GM18909 (cell line): ENCODE results near the gene BAIAP3.

ENCODE experiments used
- ATAC-seq: cut with Tn5 transposase; IDR thresholded peaks from one replicate; pipeline ENCODE4 v1.9.1; 2021; ENCODE audit warnings: mild to moderate bottlenecking; ENCODE audit not compliant: unreplicated experiment, poor library complexity

Gene BAIAP3

GRCh38 chr16:1362807-1363206 lies 29.4 kb downstream of the BAIAP3 start:
- no peak for ATAC-seq

- ATAC-seq = no peak
Observed at GRCh38 chr16:1363501-1364041, 30.1 kb downstream of the BAIAP3 start.

DNA sequence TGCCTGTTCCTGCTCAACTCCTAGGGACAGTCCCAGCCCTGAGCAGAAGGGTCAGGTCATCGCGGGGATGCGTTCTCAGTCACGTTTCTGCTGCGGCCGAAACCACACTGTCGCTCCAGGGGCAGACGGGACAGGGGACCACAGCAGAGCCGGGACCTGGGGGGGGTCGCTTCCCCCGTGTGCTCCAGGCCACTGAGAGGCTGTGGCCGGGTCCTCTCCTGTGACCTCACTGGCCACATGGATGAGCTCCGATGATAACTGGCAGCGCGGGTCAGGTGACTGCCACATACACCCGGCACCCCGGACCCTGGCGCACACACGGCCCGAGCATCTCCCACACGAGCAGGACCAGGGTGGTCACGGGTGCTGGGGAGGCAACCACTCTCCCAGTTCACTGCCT lies 31.1 kb downstream of the BAIAP3 start:
- no peak for ATAC-seq

DNA sequence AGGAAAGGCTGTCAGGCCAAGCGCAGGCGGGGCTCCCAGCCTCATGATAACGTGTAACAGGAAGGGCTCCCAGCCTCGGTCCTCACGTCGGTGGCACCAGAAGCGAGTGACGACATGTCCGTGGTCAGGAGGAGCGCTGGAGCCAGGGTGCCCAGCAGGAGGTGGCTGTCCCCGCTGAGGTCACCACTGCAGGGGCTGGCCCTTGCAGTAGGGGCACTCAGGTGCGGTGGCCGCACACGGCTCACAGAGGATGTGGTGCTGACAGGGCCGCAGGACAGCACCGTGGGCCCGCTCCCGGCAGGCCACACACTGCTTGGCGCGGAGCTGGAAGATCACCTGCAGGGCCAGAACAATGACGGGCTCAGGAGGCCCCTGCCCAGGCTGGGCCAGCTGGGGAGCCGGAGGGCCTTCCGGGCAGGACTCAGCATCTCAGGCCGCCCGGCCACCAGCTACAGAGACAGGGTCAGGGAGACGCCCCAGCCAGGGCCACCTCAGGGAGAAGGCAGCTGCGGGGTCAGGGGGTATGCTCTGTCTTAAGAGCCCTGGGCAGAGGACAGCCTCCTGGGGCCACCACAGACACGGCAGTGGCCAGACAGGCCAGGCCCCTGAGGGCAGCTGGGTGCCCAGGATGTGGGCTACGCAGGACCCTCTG lies 32.7 kb downstream of the BAIAP3 start:
- no peak for ATAC-seq

- ATAC-seq = no peak
Observed at GRCh38 chr16:1366712-1367299, 33.4 kb downstream of the BAIAP3 start.

GRCh38 chr16:1367486-1368174 lies 34.2 kb downstream of the BAIAP3 start:
- ATAC-seq = no peak

DNA sequence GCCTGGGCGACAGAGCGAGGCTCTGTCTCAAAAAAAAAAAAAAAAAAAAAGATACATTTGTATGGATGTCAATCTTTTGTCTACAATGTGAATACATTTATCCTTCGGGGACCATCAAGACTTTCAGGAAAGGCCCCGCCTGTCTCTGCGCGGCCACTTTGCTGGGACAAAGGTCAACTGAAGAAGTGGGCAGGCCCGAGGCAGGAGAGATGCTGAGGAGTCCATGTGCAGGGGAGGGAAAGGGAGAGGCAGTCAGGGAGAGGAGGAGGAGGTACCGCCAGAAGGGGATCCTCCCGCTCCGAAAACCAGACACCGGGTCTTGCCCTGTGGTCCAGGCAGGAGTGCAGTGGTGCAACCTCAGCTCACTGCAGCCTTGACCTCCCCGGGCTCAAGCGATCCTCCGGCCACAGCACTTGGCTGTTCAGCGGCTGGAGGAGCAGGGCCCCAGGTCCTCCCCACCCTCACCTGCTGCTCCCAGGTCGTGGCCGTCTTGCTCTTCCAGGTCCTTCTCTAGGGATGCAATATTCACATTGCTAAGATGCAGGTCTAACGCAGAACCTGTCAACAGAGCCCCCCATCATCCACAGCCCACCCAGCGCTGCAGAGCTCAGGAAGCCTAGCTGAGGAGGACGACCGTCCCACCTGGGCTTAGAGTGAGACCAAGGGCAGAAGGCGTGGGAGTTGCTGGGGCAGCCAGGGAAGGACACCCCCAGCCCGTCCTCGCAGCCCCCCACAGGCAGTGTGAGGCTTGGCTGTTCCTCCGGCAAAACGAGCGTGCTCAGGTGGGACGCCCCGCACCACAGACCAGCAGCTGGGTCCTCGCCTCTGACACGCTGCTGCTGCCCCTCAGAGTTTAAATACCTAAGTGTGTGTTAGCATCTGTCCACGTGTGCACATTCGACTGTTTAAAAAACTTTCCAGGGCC lies 37.9 kb downstream of the BAIAP3 start:
- no peak for ATAC-seq

DNA sequence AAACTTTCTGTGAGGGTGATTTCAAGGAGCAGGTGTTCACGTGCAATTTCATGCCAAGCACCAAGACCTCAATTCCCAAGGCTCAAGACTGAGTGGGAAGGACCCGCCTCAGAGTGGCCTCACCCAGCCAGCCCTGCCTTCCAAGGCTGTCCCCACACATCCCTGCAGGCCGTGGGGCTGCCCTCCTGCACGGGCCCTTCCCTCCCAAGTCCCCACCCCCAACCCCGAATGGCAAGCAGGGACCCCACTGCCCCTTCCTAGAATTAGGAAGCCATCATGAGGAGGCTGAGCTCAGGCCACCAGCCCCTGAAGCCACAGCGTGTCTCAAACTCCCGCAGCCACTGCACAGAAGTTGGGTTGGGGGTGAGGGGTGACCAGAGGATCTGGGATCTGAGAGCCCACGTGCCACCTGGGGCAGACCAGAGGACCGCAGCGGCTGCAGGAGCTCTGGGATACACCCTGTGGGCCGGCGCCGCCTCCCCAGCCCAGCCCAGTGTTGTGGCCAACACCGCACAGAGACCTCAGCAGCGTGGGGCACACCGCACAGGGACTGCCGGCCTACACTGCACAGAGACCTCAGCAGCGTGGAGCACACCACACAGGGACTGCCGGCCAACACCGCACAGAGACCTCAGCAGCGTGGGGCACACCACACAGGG lies 39.0 kb downstream of the BAIAP3 start:
- no peak for ATAC-seq

- ATAC-seq = no peak
Observed at GRCh38 chr16:1374418-1375297, 41.2 kb downstream of the BAIAP3 start.

- no peak for ATAC-seq
Observed at GRCh38 chr16:1375298-1375640, 41.8 kb downstream of the BAIAP3 start.

DNA sequence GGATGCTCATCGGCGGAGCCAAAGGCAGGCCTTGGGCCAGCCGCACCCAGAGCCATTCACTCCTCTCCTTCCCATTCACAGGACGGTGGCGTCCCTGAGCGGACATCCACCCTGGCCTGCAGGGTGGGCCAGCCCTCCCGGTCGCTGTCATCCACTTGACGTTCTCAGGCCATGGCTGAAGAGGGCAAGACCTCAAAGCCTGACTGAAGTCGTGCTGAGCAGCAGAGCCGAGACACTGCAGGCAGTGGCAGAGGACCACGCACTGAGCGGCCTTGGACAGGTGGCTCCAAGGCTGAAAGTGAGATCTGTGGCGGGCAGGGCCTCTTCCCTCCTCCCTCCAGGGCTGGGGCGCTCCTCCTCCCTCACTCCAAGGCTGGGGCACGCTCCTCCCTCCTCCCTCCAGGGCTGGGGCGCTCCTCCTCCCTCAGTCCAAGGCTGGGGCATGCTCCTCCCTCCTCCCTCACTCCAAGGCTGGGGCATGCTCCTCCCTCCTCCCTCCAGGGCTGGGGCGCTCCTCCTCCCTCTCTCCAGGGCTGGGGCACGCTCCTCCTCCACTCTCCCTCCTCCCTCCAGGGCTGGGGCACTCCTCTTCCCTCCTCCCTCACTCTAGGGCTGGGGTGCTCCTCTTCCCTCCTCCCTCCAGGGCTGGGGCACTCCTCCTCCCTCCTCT lies 42.4 kb downstream of the BAIAP3 start:
- ATAC-seq = no peak

- no peak for ATAC-seq
Observed at GRCh38 chr16:1377406-1378010, 44.1 kb downstream of the BAIAP3 start.

- ATAC-seq = no peak
Observed at GRCh38 chr16:1378087-1378803, 44.8 kb downstream of the BAIAP3 start.

DNA sequence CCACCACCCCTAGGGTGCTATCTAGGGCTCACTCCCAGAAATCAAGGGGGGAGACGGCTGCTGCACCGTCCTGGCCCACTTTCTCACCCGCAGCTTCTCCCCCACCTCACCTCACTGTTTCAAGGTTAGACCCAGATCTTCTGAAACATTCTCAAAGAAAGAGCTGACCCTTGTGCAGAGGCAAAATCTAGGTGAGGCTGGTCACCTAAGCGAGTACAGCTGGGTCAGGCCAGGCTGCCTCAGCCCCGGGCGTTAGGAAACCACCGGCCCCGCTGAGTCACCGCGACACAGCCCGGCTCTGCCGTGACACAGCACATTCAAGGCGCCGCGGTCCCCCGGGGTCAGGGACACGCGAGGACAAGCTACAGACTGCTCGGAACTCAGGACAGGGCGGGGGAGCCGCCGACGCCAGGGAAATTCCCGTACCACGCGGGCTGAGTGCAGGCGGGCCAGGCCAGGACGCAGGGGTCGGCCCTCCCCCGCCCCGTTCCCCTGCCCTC lies 45.4 kb downstream of the BAIAP3 start:
- ATAC-seq = peak; percentile 46

DNA sequence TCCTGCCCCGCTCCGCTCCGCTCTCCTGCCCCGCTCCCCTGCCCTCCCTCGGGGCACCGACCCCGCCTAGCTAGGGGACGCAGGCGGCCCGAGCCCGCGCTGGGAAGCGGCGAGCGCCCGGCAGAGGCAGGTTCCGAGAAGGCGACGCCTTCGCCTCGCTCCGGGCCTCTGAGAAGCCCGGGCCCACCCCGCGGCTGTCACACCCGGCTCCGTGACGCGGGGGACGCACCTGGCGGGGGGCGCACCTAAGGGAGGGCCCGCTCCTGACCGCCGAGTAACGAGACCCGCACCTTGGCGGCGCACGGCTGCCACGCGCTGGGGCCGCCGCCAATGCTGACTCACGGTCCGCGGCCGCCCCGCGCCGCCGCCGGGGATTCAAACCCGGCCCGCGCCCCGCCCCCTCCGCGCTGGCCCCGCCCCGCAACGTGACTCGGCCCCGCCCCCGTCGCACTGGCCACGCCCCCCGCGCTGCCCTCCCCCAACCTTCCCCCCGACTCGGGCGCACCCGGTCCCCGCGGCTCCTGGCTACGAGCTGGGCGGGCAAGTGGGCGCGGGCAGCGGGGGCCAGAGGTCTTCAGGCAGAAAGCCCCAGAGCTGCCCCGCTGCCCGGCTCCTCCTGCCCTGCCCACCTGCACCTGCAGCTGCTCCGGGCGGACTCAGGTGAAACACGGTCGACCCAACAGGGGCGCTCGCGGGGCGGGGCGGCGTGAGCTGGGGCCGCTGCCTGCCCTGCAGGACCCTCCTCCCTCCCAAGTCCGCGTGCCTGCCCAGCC lies 46.0 kb downstream of the BAIAP3 start:
- peak; percentile 50 for ATAC-seq

DNA sequence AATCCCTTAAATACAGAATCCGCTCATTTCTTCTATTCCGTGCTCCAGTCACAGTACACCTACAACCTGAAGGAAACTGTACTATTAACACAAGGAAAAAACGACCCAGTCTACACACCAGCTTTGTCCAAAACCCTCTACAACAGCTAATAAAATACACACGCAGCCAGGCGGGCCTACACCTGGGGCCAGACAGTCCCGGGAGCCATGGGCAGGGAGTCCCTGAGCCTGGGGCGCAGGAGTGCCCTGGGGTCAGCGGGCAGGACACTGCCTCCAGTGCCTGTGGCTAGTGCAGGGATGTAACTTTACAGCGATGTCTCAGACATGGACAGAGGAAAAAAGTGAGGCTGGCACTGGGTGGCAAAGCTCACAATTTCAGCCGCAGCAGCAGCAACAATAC lies 46.8 kb downstream of the BAIAP3 start:
- no peak for ATAC-seq
